H1 (cell line): Measurements from ENCODE around the gene C1QTNF1. TPM values are rescaled to one million over a fixed set of nuclear protein-coding genes. Genes with fewer than 3 reads are reported as not detected.

Experiments
- CTCF ChIA-PET: fragments of 300-600 bp; sonication (Branson Sonifier 250); formaldehyde crosslinking; loops from one replicate; lab custom pipeline; 2021; ENCODE audit not compliant: partially characterized antibody; lab: Charles Lee
- POLR2A ChIA-PET: fragments of 300-600 bp; sonication (Branson Sonifier 250); formaldehyde crosslinking; loops from one replicate; lab custom pipeline; 2021; ENCODE audit warnings: inconsistent platforms; ENCODE audit not compliant: partially characterized antibody; lab: Charles Lee
- DNase-seq, 2 experiments: peaks; one replicate each; pipeline versions ENCODE4 v3.0.0 to v3.0.0-alpha.2; 2010 to 2022; ENCODE audit warnings: low spot score in 2 of 2, low read depth in 1 of 2, mixed read lengths in 1 of 2
- FAIRE-seq: peaks from 2 replicates; lab custom pipeline; 2011; peaks lifted over from hg19 to GRCh38; lab: Jason Lieb, UNC
- H2AFZ ChIP-seq: 2 replicates; pipeline ENCODE4 v1.8.1; 2012; ENCODE audit warnings: low read length, inconsistent platforms
- H2AK5ac ChIP-seq: 2 replicates; pipeline ENCODE4 v1.6.1; 2013; ENCODE audit warnings: low read depth, low read length
- H2BK120ac ChIP-seq: replicated peaks from 2 replicates; pipeline ENCODE3; 2013; ENCODE audit warnings: low read depth, low read length, inconsistent platforms
- H2BK12ac ChIP-seq: 2 replicates; pipeline ENCODE4 v1.6.1; 2013; ENCODE audit warnings: low read depth, low read length
- H2BK15ac ChIP-seq: 2 replicates; pipeline ENCODE4 v1.6.1; 2013; ENCODE audit warnings: low read length
- H2BK20ac ChIP-seq: 2 replicates; pipeline ENCODE4 v1.6.1; 2013; ENCODE audit warnings: low read length
- H2BK5ac ChIP-seq: 2 replicates; pipeline ENCODE4 v1.6.1; 2013; ENCODE audit warnings: low read depth, low read length
- H3K14ac ChIP-seq: 2 replicates; pipeline ENCODE4 v1.6.1; 2013; ENCODE audit warnings: inconsistent platforms; ENCODE audit not compliant: insufficient read length
- H3K18ac ChIP-seq: 2 replicates; pipeline ENCODE4 v1.6.1; 2013; ENCODE audit warnings: low read length; ENCODE audit errors: extremely low read depth
- H3K23ac ChIP-seq: 2 replicates; pipeline ENCODE4 v1.6.1; 2013; ENCODE audit warnings: inconsistent platforms; ENCODE audit not compliant: insufficient read length
- H3K23me2 ChIP-seq: 2 replicates; pipeline ENCODE4 v1.6.1; 2013; ENCODE audit warnings: low read depth, low read length
- H3K27ac ChIP-seq: 2 replicates; pipeline ENCODE4 v1.6.1; 2011; ENCODE audit warnings: low read depth, low read length, inconsistent platforms
- H3K27me3 ChIP-seq, 4 experiments: replicated peaks in 1 of 4; 1 replicate in 1 of 4; 2 replicates in 3 of 4; pipeline versions ENCODE4 v1.6.1 to v1.8.1; 2011 to 2013; ENCODE audit warnings: low read length in 3 of 4, mild to moderate bottlenecking in 3 of 4, inconsistent platforms in 2 of 4, mixed read lengths in 2 of 4, moderate library complexity in 1 of 4; ENCODE audit not compliant: control insufficient read depth in 3 of 4, insufficient read depth in 3 of 4; ENCODE audit errors: extremely low read depth in 1 of 4
- H3K36me3 ChIP-seq, 4 experiments: 2 replicates each; pipeline versions ENCODE4 v1.6.1 to v1.8.1; 2011 to 2013; ENCODE audit warnings: mild to moderate bottlenecking in 4 of 4, low read length in 3 of 4, moderate library complexity in 2 of 4, control low read depth in 1 of 4, inconsistent platforms in 1 of 4; ENCODE audit not compliant: insufficient read depth in 4 of 4, control insufficient read depth in 2 of 4
- H3K4ac ChIP-seq: replicated peaks from 2 replicates; pipeline ENCODE3; 2013; ENCODE audit warnings: low read length, low read depth, mixed read lengths, inconsistent platforms; ENCODE audit not compliant: insufficient read length
- H3K4me1 ChIP-seq, 4 experiments: replicated peaks in 1 of 4; 1 replicate in 1 of 4; 2 replicates in 3 of 4; pipeline versions ENCODE4 v1.6.1 to v1.8.1; 2011 to 2013; ENCODE audit warnings: low read length in 3 of 4, inconsistent platforms in 2 of 4, mixed read lengths in 1 of 4; ENCODE audit not compliant: insufficient read depth in 4 of 4, control insufficient read depth in 3 of 4
- H3K4me2 ChIP-seq, 2 experiments: 2 replicates each; pipeline versions ENCODE4 v1.6.1 to v1.8.1; 2011 to 2013; ENCODE audit warnings: low read depth in 2 of 2, low read length in 2 of 2, control low read depth in 1 of 2, inconsistent platforms in 1 of 2, mild to moderate bottlenecking in 1 of 2; ENCODE audit not compliant: insufficient read depth in 1 of 2
- H3K4me3 ChIP-seq, 4 experiments: fragments of 200-600, 300-600 bp in 1 of 4; sonication (generic), shearing (Covaris generic), sonication (Bioruptor Twin) in 1 of 4; 2 replicates each; pipeline versions ENCODE4 v1.5.1 to v1.8.1; 2011 to 2016; ENCODE audit warnings: low read length in 4 of 4, low read depth in 3 of 4, control low read depth in 2 of 4, inconsistent platforms in 2 of 4, mild to moderate bottlenecking in 2 of 4, mixed read lengths in 1 of 4, moderate library complexity in 1 of 4; ENCODE audit not compliant: insufficient read depth in 2 of 4; ENCODE audit errors: extremely low read depth in 1 of 4
- H3K56ac ChIP-seq: replicated peaks from 2 replicates; pipeline ENCODE3; 2013; ENCODE audit warnings: low read depth, mild to moderate bottlenecking, mixed read lengths, low read length, inconsistent platforms; ENCODE audit not compliant: insufficient read length
- H3K79me1 ChIP-seq: 2 replicates; pipeline ENCODE4 v1.6.1; 2013; ENCODE audit warnings: low read depth, low read length, control low read depth
- H3K79me2 ChIP-seq, 2 experiments: 2 replicates each; pipeline versions ENCODE4 v1.6.1 to v1.8.1; 2012 to 2013; ENCODE audit warnings: low read length in 2 of 2, mild to moderate bottlenecking in 2 of 2, inconsistent platforms in 1 of 2; ENCODE audit not compliant: insufficient read depth in 2 of 2, control insufficient read depth in 1 of 2
- H3K9ac ChIP-seq, 4 experiments: replicated peaks in 1 of 4; 1 replicate in 1 of 4; 2 replicates in 3 of 4; pipeline versions ENCODE4 v1.6.1 to v1.8.1; 2011 to 2013; ENCODE audit warnings: low read depth in 3 of 4, low read length in 3 of 4, control low read depth in 2 of 4, mild to moderate bottlenecking in 2 of 4, moderate library complexity in 2 of 4, inconsistent platforms in 1 of 4; ENCODE audit errors: extremely low read depth in 1 of 4
- H3K9me3 ChIP-seq, 2 experiments: 2 replicates each; pipeline versions ENCODE4 v1.6.1 to v1.8.1; 2012 to 2013; ENCODE audit warnings: mild to moderate bottlenecking in 2 of 2, moderate library complexity in 2 of 2, control low read depth in 1 of 2, inconsistent platforms in 1 of 2, low read depth in 1 of 2, low read length in 1 of 2, mixed read lengths in 1 of 2; ENCODE audit not compliant: insufficient read depth in 2 of 2
- H4K20me1 ChIP-seq, 2 experiments: replicated peaks in 1 of 2; 2 replicates each; pipeline versions ENCODE3 to v1.8.1; 2011 to 2013; ENCODE audit warnings: inconsistent platforms in 2 of 2, low read length in 2 of 2, mild to moderate bottlenecking in 1 of 2; ENCODE audit not compliant: insufficient read depth in 2 of 2, control insufficient read depth in 1 of 2
- H4K5ac ChIP-seq: 2 replicates; pipeline ENCODE4 v1.6.1; 2013; ENCODE audit warnings: low read length, low read depth, mixed read lengths, inconsistent platforms; ENCODE audit not compliant: insufficient read length
- H4K8ac ChIP-seq: 2 replicates; pipeline ENCODE4 v1.8.0; 2013; ENCODE audit warnings: mild to moderate bottlenecking, moderate library complexity, low read length, inconsistent platforms; ENCODE audit not compliant: insufficient read depth; ENCODE audit errors: extremely low read depth
- H4K91ac ChIP-seq: replicated peaks from 2 replicates; pipeline ENCODE3; 2013; ENCODE audit warnings: low read length, mixed read lengths, inconsistent platforms; ENCODE audit not compliant: insufficient read length
- ASH2L ChIP-seq: fragments of 200-600, 300-600 bp; sonication (generic); IDR thresholded peaks from one replicate; pipeline ENCODE4 v1.7.1; 2017; ENCODE audit warnings: low read length
- BCL11A ChIP-seq, 2 experiments: IDR thresholded peaks; one replicate each; pipeline ENCODE4 v1.6.1; 2011; ENCODE audit warnings: low read depth in 2 of 2, low read length in 2 of 2, mild to moderate bottlenecking in 2 of 2
- CHD2 ChIP-seq: IDR thresholded peaks from 2 replicates; pipeline ENCODE4 v1.6.1; 2012; ENCODE audit warnings: low read length, improper control_type of control experiment
- E2F6 ChIP-seq: IDR thresholded peaks from 2 replicates; pipeline ENCODE4 v1.6.1; 2012; ENCODE audit warnings: inconsistent platforms
- EGR1 ChIP-seq: IDR thresholded peaks from 2 replicates; pipeline ENCODE4 v1.6.1; 2011; ENCODE audit warnings: low read depth, low read length, borderline replicate concordance
- EP300 ChIP-seq, 2 experiments: IDR thresholded peaks; 1 replicate in 1 of 2; 2 replicates in 1 of 2; pipeline ENCODE4 v1.6.1; 2011 to 2012; ENCODE audit warnings: low read depth in 2 of 2, low read length in 2 of 2, mild to moderate bottlenecking in 2 of 2, borderline replicate concordance in 1 of 2, inconsistent platforms in 1 of 2, moderate library complexity in 1 of 2
- KDM5A ChIP-seq: fragments of 200-600 bp; IDR thresholded peaks from 2 replicates; pipeline ENCODE4 v1.7.1; 2012; ENCODE audit warnings: mild to moderate bottlenecking, low read length, inconsistent platforms, mixed read lengths
- RNF2 ChIP-seq: fragments of 200-900, 300-1000 bp; sonication (generic); IDR thresholded peaks from 2 replicates; pipeline ENCODE4 v1.7.1; 2016; ENCODE audit warnings: borderline replicate concordance, low read depth, mild to moderate bottlenecking, antibody characterized with exemption, low read length; ENCODE audit not compliant: poor library complexity, severe bottlenecking; ENCODE audit errors: missing control alignments
- SAP30 ChIP-seq: fragments of 300-600 bp; sonication (generic); IDR thresholded peaks from 2 replicates; pipeline ENCODE4 v1.7.1; 2012; ENCODE audit warnings: low read length, moderate library complexity, mild to moderate bottlenecking, inconsistent platforms; ENCODE audit not compliant: insufficient read depth, insufficient replicate concordance
- SP4 ChIP-seq: IDR thresholded peaks from 2 replicates; pipeline ENCODE4 v1.6.1; 2012; ENCODE audit warnings: low read length, inconsistent platforms
- TAF1 ChIP-seq: IDR thresholded peaks from 2 replicates; pipeline ENCODE4 v1.6.1; 2011; ENCODE audit warnings: mild to moderate bottlenecking, low read depth, low read length
- WGBS, 2 experiments: shearing (Covaris generic) in 1 of 2; methylation state at CpG; one replicate each; pipeline versions ENCODE4 v1.1.6 to v1.1.7; 2013 to 2015; ENCODE audit warnings: low lambda C conversion rate in 2 of 2, mixed read lengths in 2 of 2, inconsistent platforms in 1 of 2, low coverage in 1 of 2, missing lambda C conversion rate in 1 of 2; ENCODE audit not compliant: insufficient replicate concordance in 2 of 2, insufficient coverage in 1 of 2, insufficient read length in 1 of 2; ENCODE audit errors: extremely low coverage in 1 of 2, missing lambda C conversion rate in 1 of 2; 5-methylcytosine and 5-hydroxymethylcytosine counted together
- polyA plus RNA-seq, 7 experiments: library from polyadenylated mRNA; depleted of rRNA in 3 of 7; stranded (reverse) in 5 of 7; unstranded in 2 of 7; fragments of >200 nt in 5 of 7; fragments of 200-250 nt in 2 of 7; gene quantifications; 1 replicate in 5 of 7; 2 replicates in 1 of 7; 4 replicates in 1 of 7; pipeline versions ENCODE4 v1.2.1 to v1.2.3, GENCODE V29; 2011 to 2013; ENCODE audit warnings: missing spikeins in 2 of 7, mixed read lengths in 2 of 7
- total RNA-seq: library from RNA; stranded (reverse); fragmentation: NEBNext Ultra II Directional; extraction: Animal tissue kit (Norgen Biotek cat#: 25700); gene quantifications from 2 replicates; pipeline ENCODE4 v1.2.1, GENCODE V29; 2021

The C1QTNF1 gene
- total and polyA plus RNA-seq, 2 of the 8 experiments (the other 6 are each of a cell fraction or from before 2014, with no cell fraction given) = 1.5 to 2.5 TPM

GRCh38 chr17:79046197-79046915 lies 22.4 kb downstream of the C1QTNF1 start:
- peak overlapping the region; percentile 10; the same call in 1 of the 2 replicates for H2AFZ ChIP-seq
- TF ChIP-seq SAP30 (no peak), KDM5A (no peak), BCL11A (IDR thresholded peaks at IDR 0.05; ENCODE audit: low read depth in 2 of 2, low read length in 2 of 2) (no peak), EGR1 (no peak), ASH2L (no peak), CHD2 (no peak), SP4 (no peak), E2F6 (no peak), RNF2 (no peak), EP300 (IDR thresholded peaks at IDR 0.05; ENCODE audit: borderline replicate concordance in 1 of 2, low read depth in 2 of 2, low read length in 2 of 2) (no peak), TAF1 (no peak)

More at GRCh38 chr17:79046197-79046915, 22.4 kb downstream of the C1QTNF1 start:
- FAIRE-seq = no peak
- H3K9me3 ChIP-seq = no peaks in the 10 kb centered on the region; a peak in 2 of 4 replicates
- H3K4ac ChIP-seq = no peak overlapping the region
- peaks cover 0 to 11% of the 10 kb centered on the region in 2 experiments for H4K20me1 ChIP-seq
- no peak overlapping the region for H2BK5ac ChIP-seq
- H4K8ac ChIP-seq = peak overlapping the region; percentile 72; the same call in 1 of the 2 replicates
- H3K27me3 ChIP-seq = peaks cover 0 to 2% (median 0%) of the 10 kb centered on the region in 4 experiments; a peak in 4 of 7 replicates
- no peak overlapping the region for H3K23ac ChIP-seq
- no peak overlapping the region for H3K4me2 ChIP-seq
- no peak overlapping the region for H3K14ac ChIP-seq
- no peak overlapping the region for H3K4me3 ChIP-seq
- no peak overlapping the region for H2BK15ac ChIP-seq
- ChIA-PET CTCF (interaction anchor here (0.6 to 4.7 kb wide), 48 partner anchors 10 to 539 kb away, joined by 3 to 63 read pairs (median 4); partner anchors contain the start of genes CEP295NL and LGALS3BP), POLR2A (interaction anchor here (0.5 kb wide), 1 partner anchor 1587 kb away, joined by 3 read pairs; no protein-coding TSS in a partner anchor)
- H3K23me2 ChIP-seq = peaks cover 4% of the 10 kb centered on the region; the same call in 1 of the 2 replicates
- H2BK20ac ChIP-seq = no peak overlapping the region
- H3K4me1 ChIP-seq = no peaks in the 10 kb centered on the region
- 83% methylated on average over 25 of the region's 25 CpGs; no CpG with 5 or more reads in 1 of the 2 experiments for WGBS, 2 experiments
- H3K79me2 ChIP-seq = no peaks in the 10 kb centered on the region
- no peak overlapping the region for H2AK5ac ChIP-seq
- peaks cover 8% of the 10 kb centered on the region for H3K79me1 ChIP-seq
- no peak overlapping the region for H4K5ac ChIP-seq
- H3K27ac ChIP-seq = no peak overlapping the region
- H3K18ac ChIP-seq = no peak overlapping the region
- no peak overlapping the region for H2BK120ac ChIP-seq
- H3K9ac ChIP-seq = no peak overlapping the region
- H2BK12ac ChIP-seq = no peak overlapping the region
- H3K36me3 ChIP-seq = no peaks in the 10 kb centered on the region; a peak in 1 of 8 replicates
- H3K56ac ChIP-seq = no peak overlapping the region
- no peak for DNase-seq
- no peak overlapping the region for H4K91ac ChIP-seq
